MM.1S (cell line): Measurements from ENCODE around the gene RPL32.

Experiments
- CTCF ChIP-seq: fragments of 300-600 bp; sonication (generic); IDR thresholded peaks from 2 replicates; pipeline ENCODE4 v1.5.1; 2016; ENCODE audit warnings: antibody characterized with exemption, low read length, mixed read lengths
- EZH2 ChIP-seq: fragments of 300-600 bp; sonication (generic); optimal IDR thresholded peaks from 2 replicates; pipeline ENCODE3; 2017; ENCODE audit warnings: low read depth, mild to moderate bottlenecking, antibody characterized with exemption, low read length, mixed read lengths
- EZH2phosphoT487 ChIP-seq: fragments of 300-600 bp; sonication (generic); IDR thresholded peaks from 2 replicates; pipeline ENCODE4 v1.6.1; 2018; ENCODE audit warnings: antibody characterized with exemption, low read length

GRCh38 chr3:12886736-12887135 is 45.4 kb upstream of the RPL32 start:
- TF ChIP-seq CTCF (no peak), EZH2phosphoT487 (no peak), EZH2 (no peak)
